Thoracic aorta endothelial cell (primary cell): ENCODE measurements around the gene CACNA2D4. TPM values are rescaled to one million over a fixed set of nuclear protein-coding genes. Genes with fewer than 3 reads are reported as not detected.

Experiments
- total RNA-seq: library from RNA; depleted of rRNA; stranded (reverse); fragments of >200 nt; gene quantifications from 2 replicates; pipeline ENCODE4 v1.2.3, GENCODE V29; 2012

Gene CACNA2D4, protein sequence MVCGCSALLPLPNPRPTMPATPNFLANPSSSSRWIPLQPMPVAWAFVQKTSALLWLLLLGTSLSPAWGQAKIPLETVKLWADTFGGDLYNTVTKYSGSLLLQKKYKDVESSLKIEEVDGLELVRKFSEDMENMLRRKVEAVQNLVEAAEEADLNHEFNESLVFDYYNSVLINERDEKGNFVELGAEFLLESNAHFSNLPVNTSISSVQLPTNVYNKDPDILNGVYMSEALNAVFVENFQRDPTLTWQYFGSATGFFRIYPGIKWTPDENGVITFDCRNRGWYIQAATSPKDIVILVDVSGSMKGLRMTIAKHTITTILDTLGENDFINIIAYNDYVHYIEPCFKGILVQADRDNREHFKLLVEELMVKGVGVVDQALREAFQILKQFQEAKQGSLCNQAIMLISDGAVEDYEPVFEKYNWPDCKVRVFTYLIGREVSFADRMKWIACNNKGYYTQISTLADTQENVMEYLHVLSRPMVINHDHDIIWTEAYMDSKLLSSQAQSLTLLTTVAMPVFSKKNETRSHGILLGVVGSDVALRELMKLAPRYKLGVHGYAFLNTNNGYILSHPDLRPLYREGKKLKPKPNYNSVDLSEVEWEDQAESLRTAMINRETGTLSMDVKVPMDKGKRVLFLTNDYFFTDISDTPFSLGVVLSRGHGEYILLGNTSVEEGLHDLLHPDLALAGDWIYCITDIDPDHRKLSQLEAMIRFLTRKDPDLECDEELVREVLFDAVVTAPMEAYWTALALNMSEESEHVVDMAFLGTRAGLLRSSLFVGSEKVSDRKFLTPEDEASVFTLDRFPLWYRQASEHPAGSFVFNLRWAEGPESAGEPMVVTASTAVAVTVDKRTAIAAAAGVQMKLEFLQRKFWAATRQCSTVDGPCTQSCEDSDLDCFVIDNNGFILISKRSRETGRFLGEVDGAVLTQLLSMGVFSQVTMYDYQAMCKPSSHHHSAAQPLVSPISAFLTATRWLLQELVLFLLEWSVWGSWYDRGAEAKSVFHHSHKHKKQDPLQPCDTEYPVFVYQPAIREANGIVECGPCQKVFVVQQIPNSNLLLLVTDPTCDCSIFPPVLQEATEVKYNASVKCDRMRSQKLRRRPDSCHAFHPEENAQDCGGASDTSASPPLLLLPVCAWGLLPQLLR
- 0.13 and 0.43 TPM in 2 replicates for total RNA-seq

DNA sequence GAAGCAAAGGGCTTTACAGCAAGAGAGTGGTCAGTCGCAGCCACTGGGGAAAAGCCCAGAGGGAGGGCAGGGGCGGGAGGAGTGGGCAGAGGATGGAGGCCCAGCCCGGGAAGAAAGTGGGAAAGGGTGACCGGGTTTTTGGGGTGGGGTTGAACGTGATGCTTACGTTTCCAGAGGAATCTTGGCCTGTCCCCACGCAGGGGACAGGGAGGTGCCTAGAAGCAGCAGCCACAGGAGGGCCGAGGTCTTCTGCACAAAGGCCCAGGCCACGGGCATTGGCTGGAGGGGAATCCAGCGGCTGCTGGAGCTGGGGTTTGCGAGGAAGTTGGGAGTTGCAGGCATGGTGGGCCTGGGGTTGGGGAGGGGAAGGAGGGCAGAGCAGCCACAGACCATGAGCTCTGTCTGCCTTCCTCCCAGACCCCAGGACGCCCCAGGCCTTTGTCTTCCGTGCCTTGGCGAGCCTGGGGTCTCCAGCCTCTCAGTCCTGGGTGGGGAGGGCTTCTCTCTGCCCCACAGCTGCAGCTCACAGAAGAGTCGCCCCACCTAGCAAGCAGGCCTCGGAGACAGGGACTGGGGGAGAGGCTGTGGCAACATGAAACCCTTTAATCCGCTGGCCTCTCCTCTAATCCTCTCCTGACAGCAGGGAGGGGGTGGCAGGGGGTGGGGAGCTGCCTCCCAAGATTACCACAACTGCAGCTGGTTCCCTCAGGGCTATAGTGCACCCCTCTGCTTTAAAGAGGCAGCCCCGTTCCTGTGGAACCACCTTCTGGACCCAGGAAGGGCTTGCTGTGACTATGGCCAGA lies at the start of gene CACNA2D4:
TSS of gene CACNA2D4 (minus strand) at position 572 of the 803 bp plus-strand sequence. CDS start at position 393, 179 bp downstream.

DNA sequence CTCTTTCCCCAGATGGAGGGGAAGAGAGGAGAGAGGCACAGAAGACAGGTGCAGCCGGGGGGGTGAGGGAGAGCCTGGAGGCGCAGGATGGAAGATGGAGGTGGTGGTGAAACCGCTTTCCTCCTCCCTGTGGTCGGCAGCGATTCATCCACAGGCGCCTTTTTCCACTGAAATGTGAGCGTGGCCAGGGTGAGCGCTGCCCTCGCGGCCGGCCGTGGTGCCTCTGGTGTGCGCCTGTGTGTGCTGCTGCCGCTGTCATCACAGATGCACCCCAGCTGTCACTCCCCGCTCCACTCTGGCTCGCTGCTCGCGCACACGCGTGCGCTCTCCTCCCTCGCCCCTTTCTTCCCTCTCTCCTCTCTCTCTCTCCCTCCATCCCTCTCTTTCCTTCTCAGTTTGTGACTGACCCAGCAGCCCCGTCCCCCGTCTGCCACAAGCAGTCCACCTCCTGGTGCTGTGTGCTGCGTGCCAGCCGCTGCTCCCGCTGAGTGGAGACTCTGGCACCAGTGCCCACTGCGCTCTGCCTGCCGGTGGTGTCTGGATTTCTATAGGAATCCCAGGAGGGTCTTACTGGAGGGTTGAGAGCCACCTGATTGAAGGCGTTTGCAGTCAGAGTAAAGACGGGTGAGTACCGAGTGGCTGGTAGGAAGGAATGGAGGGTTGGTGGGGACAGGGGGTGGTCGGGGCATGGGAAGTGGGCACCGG lies 98.1 kb downstream of the CACNA2D4 start, which contains the start of gene LRTM2:
TSS of gene LRTM2 (plus strand) at position 375 of the 705 bp plus-strand sequence. CDS start 7,584 bp downstream, outside the sequence.

Other genes starting within 250 kb of the CACNA2D4 start
- gene ADIPOR2, start 227.6 kb downstream of the CACNA2D4 start, total RNA-seq = 45.5 and 63.9 TPM in 2 replicates
- gene LRTM2, start 98.1 kb downstream of the CACNA2D4 start, total RNA-seq = not detected in 2 replicates
- gene DCP1B, start 85.8 kb upstream of the CACNA2D4 start, total RNA-seq = 12.8 and 14.7 TPM in 2 replicates
- not detected in 2 replicates for gene CACNA1C, start 134.3 kb upstream of the CACNA2D4 start, total RNA-seq